Bronchial epithelial cell (primary cell): ENCODE measurements around the gene MYADM. TPM values are rescaled to one million over a fixed set of nuclear protein-coding genes. Genes with fewer than 3 reads are reported as not detected.

Source experiments
- DNase-seq: peaks from one replicate; pipeline ENCODE4 v3.0.0-alpha.2; 2010; ENCODE audit warnings: low read depth
- FAIRE-seq: peaks from 2 replicates; lab custom pipeline; 2011; peaks lifted over from hg19 to GRCh38; lab: Jason Lieb, UNC
- H3K27me3 ChIP-seq: 2 replicates; pipeline ENCODE4 v1.5.1; 2011; ENCODE audit warnings: low read length; ENCODE audit not compliant: control insufficient read depth, insufficient read depth
- H3K36me3 ChIP-seq: 2 replicates; pipeline ENCODE4 v1.5.1; 2011; ENCODE audit warnings: low read length; ENCODE audit not compliant: control insufficient read depth, insufficient read depth
- H3K4me3 ChIP-seq: 2 replicates; pipeline ENCODE4 v1.5.1; 2011; ENCODE audit warnings: mild to moderate bottlenecking, low read depth, low read length, control low read depth
- CTCF ChIP-seq: IDR thresholded peaks from 2 replicates; pipeline ENCODE4 v1.5.1; 2011; ENCODE audit warnings: mild to moderate bottlenecking, moderate library complexity, low read length, control low read depth, inconsistent platforms; ENCODE audit not compliant: insufficient read depth, severe bottlenecking
- total RNA-seq: library from RNA; depleted of rRNA; stranded (reverse); fragments of >200 nt; gene quantifications from 2 replicates; pipeline ENCODE4 v1.2.1, GENCODE V29; 2014

Gene MYADM
- total RNA-seq, 1 donor from 2014 or later: 1.3 TPM

GRCh38 chr19:53910170-53910518 is 42.5 kb downstream of the MYADM start:
- Histone ChIP-seq H3K4me3 (no peak overlapping the region), H3K27me3 (peaks cover 28% of the 10 kb centered on the region)
- no peak for FAIRE-seq

GRCh38 chr19:53912653-53913052 is 45.0 kb downstream of the MYADM start:
- no peak overlapping the region for H3K4me3 ChIP-seq
- H3K36me3 ChIP-seq: no peaks in the 10 kb centered on the region
- DNase-seq (no peak), FAIRE-seq (no peak)
- TF ChIP-seq CTCF: no peak
- peaks cover 22% of the 10 kb centered on the region for H3K27me3 ChIP-seq

More at GRCh38 chr19:53910170-53910518, 42.5 kb downstream of the MYADM start:
- no peak for TF ChIP-seq CTCF
- no peak for DNase-seq
- H3K36me3 ChIP-seq: no peaks in the 10 kb centered on the region

GRCh38 chr19:53915000-53915399 is 47.3 kb downstream of the MYADM start:
- Histone ChIP-seq H3K4me3 (no peak overlapping the region), H3K27me3 (peaks cover 6% of the 10 kb centered on the region), H3K36me3 (no peaks in the 10 kb centered on the region)
- no peak for TF ChIP-seq CTCF
- DNase-seq: no peak
- FAIRE-seq: no peak

- no peak for FAIRE-seq
- TF ChIP-seq CTCF: no peak
- no peaks in the 10 kb centered on the region for H3K36me3 ChIP-seq
- H3K4me3 ChIP-seq: no peak overlapping the region
- no peak for DNase-seq
- peaks cover 2% of the 10 kb centered on the region for H3K27me3 ChIP-seq
Observed at GRCh38 chr19:53916004-53916403, 48.3 kb downstream of the MYADM start.

GRCh38 chr19:53917356-53917755 is 49.7 kb downstream of the MYADM start:
- no peak for TF ChIP-seq CTCF

More at GRCh38 chr19:53917356-53917755, 49.7 kb downstream of the MYADM start:
- peaks cover 2% of the 10 kb centered on the region for H3K27me3 ChIP-seq
- H3K4me3 ChIP-seq: no peak overlapping the region
- no peak for FAIRE-seq
- DNase-seq: no peak
- no peaks in the 10 kb centered on the region for H3K36me3 ChIP-seq

Other genes starting within 250 kb of the MYADM start
- not detected in 2 replicates for gene DPRX, start 235.9 kb upstream of the MYADM start, total RNA-seq
- gene NLRP12, start 43.6 kb upstream of the MYADM start, total RNA-seq: under 0.01 TPM in 1 of 2 replicates, not detected in the other
- gene PRKCG, start 14.3 kb downstream of the MYADM start, total RNA-seq: not detected in 2 replicates
- gene CACNG7, start 41.4 kb downstream of the MYADM start, total RNA-seq: not detected in 2 replicates
- not detected in 2 replicates for gene CACNG8, start 95.1 kb downstream of the MYADM start, total RNA-seq
- 0.26 TPM in 1 of 2 replicates, not detected in the other for gene CACNG6, start 123.8 kb downstream of the MYADM start, total RNA-seq
- gene VSTM1, start 196.0 kb downstream of the MYADM start, total RNA-seq: not detected in 2 replicates
- gene TARM1, start 213.5 kb downstream of the MYADM start, total RNA-seq: not detected in 2 replicates
- gene OSCAR, start 232.9 kb downstream of the MYADM start, total RNA-seq: 0.64 and 0.79 TPM in 2 replicates
- 6.1 and 16.0 TPM in 2 replicates for gene NDUFA3, start 235.0 kb downstream of the MYADM start, total RNA-seq
- gene TFPT, start 247.8 kb downstream of the MYADM start, total RNA-seq: 6.1 and 11.3 TPM in 2 replicates
- 37.8 and 47.1 TPM in 2 replicates for gene PRPF31, start 247.9 kb downstream of the MYADM start, total RNA-seq